GM19324 (cell line): ENCODE measurements around the gene ACBD3.
"Not testable (repeated sequence)": the region's sequence is repeated elsewhere in the genome, so short reads cannot be mapped to it uniquely, and the experiment has no call there.

ENCODE experiments used
- ATAC-seq: cut with Tn5 transposase; IDR thresholded peaks from one replicate; pipeline ENCODE4 v1.9.1; 2021; ENCODE audit warnings: mild to moderate bottlenecking, moderate library complexity; ENCODE audit not compliant: unreplicated experiment, low FRiP score

The ACBD3 gene

DNA sequence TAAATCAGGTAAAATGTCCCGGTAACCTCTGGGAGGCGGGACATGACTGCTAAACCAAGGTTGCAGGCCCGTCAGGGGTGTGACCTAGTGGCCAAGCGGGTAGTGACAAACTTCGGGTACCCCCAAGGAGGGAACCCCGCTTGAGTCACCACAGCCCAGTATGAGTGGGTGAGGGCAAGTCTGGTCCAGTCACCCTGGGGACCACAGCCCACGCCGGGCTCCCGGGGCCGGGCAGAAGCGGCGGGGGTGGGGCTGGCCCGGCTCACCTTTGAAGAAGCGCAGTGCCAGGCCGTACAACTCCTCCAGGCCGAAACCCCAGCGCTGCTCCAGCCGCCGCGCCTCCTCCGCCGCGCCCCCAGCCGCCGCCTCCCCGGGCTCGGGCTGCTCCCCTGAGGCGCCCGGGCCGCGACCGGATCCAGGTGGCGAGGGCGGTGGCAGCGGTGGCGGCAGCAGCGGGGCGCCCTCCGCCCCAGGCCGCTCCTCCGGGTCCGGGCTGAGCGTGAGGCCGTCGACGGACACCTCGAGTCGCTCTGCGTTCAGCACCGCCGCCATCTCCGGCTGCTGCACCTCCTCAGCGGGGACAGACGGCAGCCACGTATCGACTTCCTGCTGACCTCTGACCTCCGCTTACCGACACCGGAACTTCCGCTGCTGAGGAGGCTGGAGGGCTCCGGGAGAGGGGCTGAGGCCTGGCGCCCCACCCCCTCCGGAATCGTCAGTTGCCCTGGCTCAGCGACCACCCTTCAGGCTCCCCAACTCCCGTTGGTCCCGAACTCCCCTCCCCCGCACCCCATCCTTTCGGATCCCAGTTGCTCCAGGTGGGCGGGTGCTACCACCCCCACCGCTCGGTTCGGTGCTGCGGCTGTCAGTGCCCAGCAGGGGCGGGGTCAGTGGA lies at the start of gene ACBD3:
Gene ACBD3, minus strand, starts transcription at position 618 of the 895 bp plus-strand sequence. Its CDS starts 66 bp downstream, at position 552.
- ATAC-seq: peak; percentile 92

DNA sequence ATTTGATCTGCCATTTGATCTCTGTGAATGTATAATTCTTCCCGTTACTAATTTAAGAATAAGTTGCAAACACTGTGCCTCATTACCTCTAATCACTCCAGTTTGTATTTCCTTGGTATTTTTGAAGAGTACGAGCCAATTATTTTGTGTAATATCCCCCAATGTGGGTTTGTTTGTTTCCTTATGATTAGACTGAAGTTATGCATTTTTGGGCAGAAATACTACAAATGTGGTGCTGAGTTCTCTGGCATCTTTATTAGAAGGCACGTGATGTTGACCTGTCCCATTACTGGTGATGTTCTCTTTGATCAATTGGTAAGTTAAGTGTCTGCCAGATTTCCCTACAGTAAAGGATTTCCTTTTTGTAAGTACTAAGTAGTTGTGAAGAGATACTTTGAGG lies 47.3 kb upstream of the ACBD3 start:
- ATAC-seq: no peak

DNA sequence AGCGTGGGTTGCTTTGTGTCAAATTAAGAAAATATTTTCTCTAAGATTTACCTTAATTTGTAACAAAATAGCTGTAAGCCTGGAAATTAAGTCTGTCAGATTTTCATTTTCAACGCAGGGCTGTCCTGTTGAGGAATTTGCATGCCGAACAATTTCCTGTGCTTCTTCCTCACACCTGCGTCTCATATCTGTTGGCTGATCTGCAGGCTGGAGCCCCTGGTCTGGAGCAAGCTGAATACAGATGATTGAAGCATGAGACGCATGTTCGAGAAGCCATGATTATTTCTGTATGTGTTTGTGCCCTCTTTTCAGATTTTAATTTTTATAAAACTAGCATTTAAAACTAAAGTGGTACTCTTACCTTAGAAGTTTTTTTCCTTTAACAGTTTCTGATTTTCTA lies 46.8 kb upstream of the ACBD3 start:
- ATAC-seq: peak; percentile 87

DNA sequence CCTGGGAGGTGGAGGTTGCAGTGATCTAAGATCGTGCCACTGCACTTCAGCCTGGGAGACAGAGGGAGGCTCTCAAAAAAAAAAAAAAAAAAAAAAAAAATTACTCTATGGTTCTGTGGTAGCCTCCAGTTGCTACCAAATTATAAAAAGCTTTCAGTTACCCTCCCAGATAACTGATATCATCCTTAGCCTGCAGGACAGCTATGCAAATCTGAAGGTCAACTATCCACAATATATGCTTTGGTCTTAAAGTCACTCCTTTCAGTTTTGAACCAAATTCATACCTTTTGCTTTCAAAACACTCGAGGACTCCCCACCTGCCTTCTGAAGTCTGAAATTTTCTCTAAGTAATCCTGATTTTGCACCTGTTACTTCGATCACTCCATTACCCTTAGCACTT lies 40.1 kb upstream of the ACBD3 start:
- peak; percentile 56 for ATAC-seq

DNA sequence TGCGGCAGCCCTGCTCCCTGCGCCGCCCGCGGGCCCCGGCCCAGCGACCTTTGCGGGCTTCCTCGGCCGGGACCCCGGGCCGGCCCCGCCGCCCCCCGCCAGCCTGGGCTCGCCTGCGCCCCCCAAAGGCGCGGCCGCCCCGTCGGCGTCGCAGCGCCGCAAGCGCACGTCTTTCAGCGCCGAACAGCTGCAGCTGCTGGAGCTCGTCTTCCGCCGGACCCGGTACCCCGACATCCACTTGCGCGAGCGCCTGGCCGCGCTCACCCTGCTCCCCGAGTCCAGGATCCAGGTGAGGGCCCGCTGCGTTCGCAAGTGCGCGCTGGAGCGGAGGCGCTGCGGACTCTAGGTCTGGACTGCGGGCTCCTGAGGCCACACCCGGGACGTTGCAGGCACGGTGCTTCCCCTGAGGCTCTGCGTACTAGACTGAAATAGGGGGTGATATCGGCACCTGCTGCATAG lies 37.3 kb upstream of the ACBD3 start:
- peak; percentile 46 for ATAC-seq

DNA sequence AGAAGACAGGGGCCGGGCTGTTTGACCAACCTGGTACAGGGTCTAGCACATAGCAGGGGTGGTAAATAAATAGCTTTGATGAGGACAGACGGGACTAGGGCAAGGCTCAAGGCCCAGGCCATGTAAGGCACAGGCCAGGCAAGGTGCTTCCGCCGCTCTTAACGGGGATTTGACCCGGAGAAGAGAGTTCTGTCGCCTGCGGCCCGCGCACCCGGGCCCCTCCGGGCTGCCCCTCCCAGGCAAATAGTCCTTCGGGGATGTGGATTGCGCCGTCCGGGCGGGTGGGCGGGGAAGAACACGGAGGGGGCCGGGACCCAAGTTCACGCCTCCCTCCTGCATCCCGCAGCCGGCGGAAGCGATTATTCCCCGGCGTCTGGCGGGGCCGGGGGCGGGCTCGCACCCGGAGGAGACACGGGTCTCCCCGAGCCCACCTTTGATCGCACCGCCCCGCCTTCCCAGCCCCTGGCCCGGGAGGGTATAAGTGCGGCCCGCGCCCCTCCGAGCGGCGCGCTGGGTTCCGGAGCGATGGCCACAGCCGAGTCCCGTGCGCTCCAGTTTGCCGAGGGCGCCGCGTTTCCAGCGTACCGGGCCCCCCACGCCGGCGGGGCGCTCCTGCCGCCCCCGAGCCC lies 36.7 kb upstream of the ACBD3 start, which contains the start of gene MIXL1:
Gene MIXL1, plus strand, starts transcription at position 508 of the 629 bp plus-strand sequence. Its CDS starts 18 bp downstream, at position 526.
- ATAC-seq: peak; percentile 33

DNA sequence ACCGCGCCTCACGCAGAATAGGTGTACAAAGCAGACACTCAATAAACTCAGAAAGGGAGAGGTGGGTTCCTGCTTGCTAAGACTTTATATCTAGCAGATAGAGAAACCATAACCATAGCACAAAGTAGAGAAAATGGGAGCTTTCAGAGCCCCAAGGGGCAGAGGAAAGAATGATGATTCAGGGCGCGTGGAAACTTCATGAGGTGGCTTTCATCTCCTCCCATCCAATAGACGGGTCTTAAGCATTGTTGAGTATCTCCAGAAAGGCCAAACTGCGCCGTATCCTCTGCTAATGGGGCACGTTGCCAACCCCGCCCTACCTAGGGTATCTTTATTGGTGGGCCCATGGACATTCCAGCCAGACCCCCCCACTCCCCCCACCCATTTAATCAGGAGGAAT lies 36.1 kb upstream of the ACBD3 start:
- no peak for ATAC-seq

DNA sequence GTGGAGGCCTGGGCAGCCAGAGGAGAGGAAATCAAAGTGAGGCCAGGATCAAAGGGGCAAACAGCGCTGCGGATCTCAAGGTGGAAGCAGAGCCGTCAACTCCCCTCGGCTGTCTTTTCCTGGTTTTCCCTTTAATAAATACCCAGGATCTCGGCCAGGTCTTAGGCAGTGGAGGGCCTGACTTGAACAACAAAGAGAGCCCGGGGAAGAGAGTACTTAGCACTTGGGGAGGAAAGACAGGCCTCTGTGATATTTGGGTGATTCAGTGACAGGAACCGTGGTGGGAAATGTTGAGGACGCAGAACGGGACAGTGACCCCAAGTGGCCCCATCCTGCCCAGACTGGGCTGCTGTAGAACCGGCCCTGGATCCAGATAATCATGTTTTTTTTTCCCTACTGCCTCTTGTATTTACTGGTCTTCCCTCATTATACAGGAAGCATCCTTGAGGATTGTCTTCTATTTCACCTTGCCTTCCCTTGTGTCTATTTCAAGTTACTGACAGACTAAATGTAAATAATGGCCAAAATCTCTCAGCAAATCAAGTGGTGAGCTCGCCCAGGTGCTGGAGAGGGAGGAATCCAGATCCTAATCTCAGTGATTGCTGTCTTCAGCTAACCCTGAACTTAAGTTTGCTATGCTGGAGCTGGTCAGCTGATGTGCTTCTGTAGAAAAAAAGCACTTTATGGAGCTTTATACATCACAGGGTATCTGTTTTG lies 34.1 kb upstream of the ACBD3 start:
- ATAC-seq: no peak

DNA sequence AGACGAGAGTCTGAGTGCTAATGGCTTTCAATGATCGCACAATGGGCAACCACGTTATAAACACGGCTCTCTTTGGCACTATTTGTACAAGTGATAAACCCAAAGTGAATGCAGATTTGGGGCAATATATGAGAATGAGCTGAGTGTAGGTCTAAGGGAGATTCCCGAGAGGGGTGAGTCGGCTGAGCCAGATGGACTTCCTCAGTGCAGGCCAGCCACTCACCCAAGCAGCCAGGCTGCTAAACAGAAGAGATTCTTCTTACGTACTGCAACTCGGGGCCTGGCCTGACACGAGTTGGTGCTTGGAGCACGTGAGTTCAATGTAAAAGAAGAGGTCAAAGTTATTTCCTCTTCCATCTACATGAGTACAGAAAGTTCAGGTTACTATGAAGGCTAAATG lies 30.7 kb upstream of the ACBD3 start:
- no peak for ATAC-seq

DNA sequence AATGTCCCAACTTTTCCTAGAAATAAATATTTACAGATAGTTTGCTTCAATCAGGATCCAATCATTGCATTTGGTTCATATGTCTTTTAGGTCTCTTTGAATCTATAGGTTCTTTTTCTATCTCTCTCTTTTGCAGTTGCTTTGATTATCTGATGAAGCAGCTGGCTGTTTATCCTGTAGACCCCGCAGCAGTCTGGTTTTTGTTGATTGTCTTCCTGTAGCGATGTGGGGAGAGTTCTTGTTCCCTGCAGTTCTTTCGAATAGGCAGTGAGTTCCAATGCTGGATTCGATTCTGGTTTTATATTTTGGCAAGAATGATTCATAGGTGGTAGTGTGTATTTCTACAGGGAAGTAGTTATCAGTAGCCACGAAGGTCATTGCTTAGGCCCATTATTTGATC lies 29.5 kb upstream of the ACBD3 start:
- no peak for ATAC-seq

DNA sequence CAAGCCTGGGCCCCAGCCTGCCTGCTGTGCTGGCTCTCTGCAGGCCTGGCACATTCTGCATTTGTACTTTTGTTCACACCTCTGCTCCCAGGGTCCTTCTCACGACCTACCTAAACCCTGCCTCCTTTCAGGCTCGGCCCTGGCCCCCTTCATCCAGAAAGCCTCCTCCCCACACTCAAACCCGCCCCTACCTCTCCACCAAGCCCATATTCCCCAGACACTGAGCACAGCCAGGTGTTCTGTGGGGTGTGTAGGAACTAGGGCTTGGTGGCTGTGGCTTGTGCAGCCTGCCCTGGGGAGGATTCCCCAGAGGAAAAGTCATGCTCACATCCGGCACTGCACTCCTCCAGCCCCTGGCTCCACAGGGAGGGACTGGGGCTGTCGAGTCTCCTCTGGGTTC lies 28.7 kb upstream of the ACBD3 start:
- no peak for ATAC-seq

DNA sequence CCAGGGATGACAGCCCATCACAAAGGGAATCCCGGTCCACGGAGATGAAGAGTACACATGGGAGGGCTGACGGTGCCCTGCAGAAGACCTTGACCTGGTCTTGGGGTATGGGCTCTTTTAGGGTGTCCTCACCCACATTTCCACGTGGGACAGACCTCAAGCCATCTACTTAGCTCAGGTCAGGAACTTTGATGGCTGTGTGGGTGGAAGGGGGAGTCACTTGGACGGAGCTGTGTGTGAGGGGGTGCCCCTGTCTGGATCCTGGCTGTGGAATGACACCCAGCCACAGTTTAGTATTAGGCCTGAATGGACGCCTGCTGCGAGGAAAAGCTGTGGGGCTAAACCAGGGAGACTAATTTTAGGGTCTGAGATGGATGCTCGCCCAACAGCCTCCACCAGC lies 26.0 kb upstream of the ACBD3 start:
- ATAC-seq: no peak

DNA sequence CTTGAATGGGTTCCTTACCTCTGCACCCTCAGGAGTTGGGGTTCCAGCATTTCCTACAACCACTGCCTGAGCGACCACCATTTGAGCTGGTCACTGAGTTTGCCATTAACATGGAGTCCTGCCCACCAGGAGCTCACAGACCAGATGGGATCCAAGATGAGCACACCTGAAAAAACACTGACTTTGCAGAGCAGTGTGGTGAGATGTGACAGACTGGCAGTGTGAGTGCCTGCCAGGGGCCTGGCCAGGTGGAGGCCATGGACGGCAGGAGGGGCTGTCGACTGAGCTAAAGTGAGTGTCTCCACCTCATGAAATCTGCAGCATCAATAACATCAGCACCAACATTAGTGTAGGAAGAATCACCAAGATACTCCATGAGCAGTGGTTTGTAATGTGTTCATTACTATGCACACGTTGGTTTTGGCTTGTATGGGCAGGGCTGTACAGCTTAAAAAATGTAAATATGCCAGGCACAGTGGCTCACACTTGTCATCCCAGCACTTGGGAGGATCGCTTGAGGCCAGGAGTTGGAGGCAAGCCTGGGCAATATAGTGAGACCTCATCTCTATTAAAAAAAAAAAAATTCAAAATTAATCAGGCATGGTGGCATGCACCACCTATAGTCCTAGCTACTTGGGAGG lies 24.8 kb upstream of the ACBD3 start:
- no peak for ATAC-seq

DNA sequence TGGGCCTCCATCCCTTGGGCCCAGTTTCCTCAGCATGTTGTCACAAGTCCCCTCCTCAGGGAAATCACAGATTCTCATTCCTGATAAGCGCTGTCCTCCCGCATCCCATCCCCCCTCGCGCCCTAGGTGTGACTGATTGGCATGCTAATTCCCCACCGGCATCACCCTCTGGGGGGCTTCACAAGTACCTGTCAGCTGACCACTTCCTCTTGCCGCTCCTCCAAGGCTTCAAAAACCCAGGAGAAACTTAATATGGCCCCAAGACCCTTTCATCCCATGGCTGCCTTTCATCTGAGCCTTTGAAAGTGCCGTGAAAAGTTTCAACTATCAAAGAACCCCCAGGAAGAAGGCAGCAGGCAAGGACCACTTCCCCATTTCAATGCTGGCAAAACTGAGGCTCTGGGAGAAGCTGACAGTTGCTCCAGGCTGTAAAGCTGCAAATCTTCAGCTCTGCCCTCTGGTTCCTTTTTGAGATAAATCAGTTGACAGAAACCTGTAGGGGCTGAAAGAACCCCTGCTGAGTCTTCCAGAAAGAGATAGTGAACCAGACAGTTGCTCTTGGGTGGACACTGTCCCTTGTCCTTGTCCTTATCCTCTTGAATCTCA lies 24.1 kb upstream of the ACBD3 start:
- no peak for ATAC-seq

DNA sequence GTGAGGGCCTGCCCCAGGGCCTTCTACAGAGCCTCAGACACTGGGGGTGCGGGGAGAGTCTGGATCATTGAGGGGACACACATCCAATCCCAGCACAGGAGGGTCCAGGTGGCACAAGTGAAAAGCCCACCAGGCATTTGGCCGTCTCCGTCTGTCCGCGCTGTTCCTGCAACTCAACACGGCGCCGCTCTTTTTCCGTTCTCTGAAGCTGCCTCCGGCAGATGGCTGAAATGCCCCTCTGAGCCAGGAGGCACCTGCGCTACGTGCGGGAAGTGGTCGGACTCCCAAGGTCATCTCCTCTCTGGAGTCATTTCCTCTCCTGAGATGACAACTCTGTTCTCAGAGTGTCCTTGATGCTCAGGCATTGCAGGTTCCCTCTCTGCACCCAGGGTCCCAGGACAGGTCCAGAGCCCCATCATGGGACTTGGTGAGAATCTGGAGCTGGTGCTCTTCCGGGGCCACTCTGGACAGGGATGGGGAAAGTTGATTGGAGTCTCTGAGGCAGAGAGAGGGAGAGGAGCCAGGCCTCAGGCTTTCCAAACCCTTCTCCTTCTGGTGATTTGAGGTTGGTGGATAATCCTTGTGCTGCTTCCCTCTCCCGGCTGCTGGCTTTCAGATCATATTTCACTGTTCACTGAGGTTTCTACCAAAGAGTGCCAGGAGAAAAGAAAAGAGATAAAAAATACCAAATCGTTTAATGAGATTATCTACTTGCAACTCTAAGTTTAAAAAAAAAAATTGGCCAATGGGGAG lies 22.9 kb upstream of the ACBD3 start:
- ATAC-seq: no peak

DNA sequence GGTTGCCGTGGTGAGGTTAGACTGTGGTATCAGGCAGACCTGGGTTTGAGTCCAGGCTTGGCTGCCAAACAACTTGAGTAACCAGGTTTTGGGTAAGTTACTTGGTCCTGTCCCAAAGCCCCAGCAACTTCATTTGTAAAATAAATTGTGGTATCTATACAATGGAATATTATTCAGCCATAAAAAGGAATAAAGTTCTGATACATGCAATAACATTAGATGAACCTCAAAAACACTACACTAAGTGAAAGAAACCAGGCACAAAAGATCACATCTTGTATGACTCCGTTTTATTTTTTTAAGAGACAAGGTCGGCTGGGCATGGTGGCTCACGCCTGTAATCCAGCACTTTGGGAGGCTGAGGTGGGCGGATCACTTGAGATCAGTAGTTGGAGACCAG lies 20.5 kb upstream of the ACBD3 start:
- no peak for ATAC-seq

DNA sequence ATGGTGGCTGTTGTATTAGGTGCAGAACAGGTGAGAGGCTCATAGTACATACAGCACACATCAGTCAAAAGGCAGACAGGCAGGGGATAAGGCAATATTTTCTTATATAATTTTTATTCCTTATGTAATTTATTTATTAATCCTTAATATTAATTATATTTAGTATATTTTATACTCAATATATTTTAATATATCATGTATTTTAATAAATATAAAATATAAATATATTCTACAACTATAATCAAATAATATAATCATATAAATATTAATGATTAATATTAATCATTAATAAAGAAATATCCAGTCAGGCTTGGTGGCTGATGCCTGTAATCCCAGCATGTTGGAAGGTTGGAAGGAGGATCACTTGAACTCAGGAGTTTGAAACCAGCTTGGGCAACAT lies 17.7 kb upstream of the ACBD3 start:
- no peak for ATAC-seq

DNA sequence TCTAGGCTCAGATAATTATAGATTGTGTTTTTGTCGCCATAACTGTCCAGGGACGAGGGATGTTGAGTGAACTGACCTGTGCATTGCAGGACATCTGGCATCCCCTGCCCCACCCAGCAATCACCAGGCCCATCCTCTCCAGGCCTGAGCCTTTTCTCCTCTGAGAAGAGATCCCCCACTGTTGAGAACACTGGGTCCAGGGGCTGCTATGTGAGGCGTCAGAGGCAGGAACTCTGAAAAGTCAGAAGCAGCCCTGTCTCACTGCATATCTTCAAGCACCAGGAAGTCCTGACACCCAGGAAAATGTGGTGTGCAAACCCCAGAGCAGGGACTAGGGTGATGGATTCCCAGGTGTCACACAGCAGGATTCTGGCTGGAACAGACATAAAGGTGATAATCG lies 17.1 kb upstream of the ACBD3 start:
- ATAC-seq: no peak

DNA sequence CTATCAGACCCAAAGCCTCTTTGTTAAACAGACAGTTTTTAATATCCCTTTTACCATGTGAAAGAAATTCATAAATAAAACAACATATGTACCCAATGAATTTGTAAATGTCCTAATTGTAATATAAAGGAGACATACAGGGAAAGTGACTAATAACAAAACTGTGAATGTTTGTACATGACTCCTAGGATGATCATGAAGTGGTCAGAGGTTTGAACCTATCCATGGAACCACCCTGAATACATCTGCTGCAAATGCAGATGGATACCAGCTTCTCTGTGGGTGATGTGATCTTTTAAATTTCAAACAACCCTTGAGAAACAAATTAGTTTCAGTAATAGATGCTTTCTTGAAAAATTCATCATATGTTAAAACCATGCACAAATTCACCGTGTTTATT lies 16.7 kb upstream of the ACBD3 start:
- ATAC-seq: no peak

DNA sequence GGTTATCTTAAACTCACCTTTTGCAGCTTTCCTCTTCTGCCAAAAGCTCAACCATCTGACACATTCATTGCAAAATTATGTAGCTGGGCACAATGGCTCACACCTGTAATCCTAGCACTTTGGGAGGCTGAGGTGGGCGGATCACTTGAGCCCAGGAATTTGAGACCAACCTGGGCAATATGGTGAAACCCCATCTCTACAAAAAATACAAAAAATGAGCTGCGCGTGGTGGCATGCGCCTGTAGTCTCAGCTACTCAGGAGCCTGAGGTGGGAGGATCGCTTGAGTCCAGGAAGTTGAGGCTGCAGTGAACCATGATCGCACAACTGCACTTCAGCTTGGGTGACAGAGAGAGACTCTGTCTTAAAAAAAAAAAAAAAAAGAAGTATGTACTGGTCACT lies 16.1 kb upstream of the ACBD3 start:
- not testable (repeated sequence) for ATAC-seq
